HG03575 (cell line): ENCODE measurements around the gene CD86.

Experiments
- ATAC-seq: cut with Tn5 transposase; IDR thresholded peaks from one replicate; pipeline ENCODE4 v1.9.1; 2021; ENCODE audit not compliant: unreplicated experiment, insufficient number of reproducible peaks, low FRiP score; ENCODE audit errors: extremely low read depth

The CD86 gene

DNA sequence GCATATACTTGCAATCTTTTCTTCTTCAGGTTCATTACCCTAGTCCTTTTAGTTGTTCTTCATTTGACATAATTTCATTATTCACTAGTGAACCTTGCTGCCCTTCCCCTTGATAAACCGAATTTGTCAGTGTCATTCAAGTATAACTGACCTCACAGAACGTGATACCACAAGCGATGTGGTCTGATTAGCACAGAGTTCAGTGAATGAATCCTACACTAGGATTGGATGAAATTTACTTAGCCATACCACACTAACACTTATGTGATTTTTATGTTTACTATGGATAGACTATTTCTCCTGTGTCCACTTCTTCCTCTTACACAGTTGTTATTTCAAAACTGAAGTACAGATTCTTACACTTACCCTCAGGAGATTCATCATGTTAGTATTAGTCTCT is 27.2 kb downstream of the CD86 start:
- no peak for ATAC-seq

GRCh38 chr3:122084799-122085198 is 29.6 kb downstream of the CD86 start:
- no peak for ATAC-seq

DNA sequence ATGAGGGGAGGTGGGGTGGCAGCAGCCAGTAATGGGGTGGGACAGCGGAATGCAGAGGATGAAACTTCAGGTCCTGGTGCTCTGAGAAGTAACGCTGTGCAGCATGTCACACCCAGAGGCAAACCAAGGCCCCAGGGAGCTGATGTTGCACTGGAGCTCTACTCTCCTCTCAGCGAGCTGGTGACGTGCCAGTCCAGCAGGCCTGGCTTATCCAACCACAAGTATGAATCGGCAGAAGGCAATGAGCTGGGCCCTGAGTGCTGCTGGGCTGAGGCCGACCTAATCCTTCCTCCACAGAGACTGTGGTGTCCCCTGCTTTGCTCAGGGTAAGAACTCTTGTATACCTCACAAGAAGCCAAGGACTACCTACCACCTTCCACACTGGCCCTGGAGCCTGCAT is 30.5 kb downstream of the CD86 start:
- no peak for ATAC-seq

GRCh38 chr3:122088531-122088930 is 33.4 kb downstream of the CD86 start:
- no peak for ATAC-seq

DNA sequence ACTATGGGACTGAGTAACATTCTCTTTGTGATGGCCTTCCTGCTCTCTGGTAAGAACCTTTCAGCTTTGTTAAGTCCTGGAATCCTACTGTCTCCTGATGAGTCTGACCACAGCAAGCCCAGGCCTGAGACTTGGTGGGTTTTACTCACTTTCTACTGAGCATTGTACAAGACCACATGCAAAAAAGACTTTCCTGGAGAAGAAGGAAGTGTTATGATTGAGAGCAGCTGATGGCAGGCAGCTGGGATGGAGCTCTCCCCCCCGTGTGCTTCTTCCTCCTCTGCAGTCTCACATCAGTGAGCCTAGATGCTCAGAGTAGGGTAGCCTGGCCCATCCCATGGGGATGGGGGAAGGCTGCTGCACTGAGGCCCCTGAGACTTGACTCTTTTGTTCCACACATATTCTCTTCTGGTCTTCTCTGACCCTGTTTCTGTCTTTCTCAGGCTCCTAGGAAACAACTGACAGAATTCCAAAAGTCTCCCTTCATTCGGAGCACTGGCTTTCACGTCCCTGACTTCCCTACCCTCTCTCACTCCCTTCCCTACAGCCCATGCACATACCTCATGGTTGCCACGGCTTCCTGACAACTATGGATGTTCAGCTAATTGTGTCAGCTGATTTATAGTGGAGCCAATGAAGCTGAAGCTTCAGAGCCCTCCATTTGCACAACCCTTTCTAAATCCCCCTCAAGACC is 36.6 kb downstream of the CD86 start:
- no peak for ATAC-seq

- ATAC-seq, result no peak
Observed at GRCh38 chr3:122092460-122093165, 37.5 kb downstream of the CD86 start.

- ATAC-seq, result no peak
Observed at GRCh38 chr3:122094125-122094524, 39.0 kb downstream of the CD86 start.

GRCh38 chr3:122094693-122095092 is 39.5 kb downstream of the CD86 start:
- no peak for ATAC-seq

- ATAC-seq, result no peak
Observed at GRCh38 chr3:122097141-122097540, 42.0 kb downstream of the CD86 start.

DNA sequence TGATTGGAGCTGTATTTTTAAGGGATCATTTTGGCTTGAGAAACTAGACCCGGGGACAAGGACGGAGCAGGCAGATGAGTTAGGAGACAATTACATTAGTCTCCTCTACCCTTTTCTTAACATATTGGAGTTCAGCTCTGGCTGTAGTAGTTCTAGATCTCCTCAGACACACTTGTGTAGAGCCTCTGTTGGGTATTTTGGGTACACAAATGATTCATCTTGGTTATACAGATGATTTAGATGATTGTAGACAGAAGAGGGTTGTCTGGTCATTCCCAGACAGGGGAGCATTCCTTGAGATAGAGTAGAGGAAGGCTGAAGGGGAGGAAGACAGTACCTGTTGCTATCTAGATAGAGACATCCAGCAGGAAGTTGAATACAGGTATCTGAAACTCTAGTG is 43.4 kb downstream of the CD86 start:
- no peak for ATAC-seq

- no peak for ATAC-seq
Observed at GRCh38 chr3:122099255-122099654, 44.1 kb downstream of the CD86 start.

GRCh38 chr3:122100083-122100482 is 44.9 kb downstream of the CD86 start:
- no peak for ATAC-seq

DNA sequence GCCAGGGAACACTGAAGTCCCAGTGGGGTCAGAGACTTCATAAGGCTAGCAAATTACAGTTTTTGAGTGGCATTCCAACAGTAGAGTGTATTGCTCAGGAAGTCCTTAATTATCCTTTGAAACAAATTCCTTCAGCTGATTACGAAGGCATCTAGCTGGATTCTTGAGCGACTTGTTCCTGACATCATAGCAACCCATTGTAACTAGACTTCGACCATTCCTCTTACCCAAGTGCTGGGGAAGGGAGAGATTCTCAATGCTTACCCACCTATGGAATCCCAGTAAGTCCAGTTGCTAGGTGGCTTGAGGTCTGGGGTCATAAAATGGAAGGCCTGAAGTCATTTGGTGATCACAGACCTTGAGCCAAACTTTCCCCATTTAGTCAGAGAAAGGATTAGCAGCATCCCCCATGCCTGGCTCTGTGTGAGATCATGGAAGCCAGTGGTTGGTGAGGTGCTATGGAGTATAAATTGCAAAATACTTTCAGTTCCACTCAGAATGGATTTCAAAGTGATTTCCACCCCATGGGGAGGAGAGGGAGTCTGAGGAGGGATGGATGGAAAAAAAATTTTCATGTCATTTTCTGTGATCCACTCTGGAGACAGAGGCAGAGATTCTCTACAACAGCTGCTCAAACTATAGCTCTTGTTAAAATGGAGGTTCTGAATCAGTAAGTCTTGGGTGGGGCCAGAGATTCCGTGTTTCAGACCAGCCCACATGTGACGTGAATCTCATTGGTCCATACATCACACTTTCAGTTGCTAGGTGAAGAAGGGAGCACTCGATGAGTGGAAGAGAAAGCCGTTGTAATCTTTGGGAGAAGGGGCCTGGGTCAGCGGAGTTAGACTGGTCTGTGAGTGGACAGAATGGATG is 45.7 kb downstream of the CD86 start:
- ATAC-seq, result no peak

GRCh38 chr3:122101646-122102045 is 46.5 kb downstream of the CD86 start:
- no peak for ATAC-seq

- ATAC-seq, result no peak
Observed at GRCh38 chr3:122102191-122102935, 47.2 kb downstream of the CD86 start.

- no peak for ATAC-seq
Observed at GRCh38 chr3:122103821-122104514, 48.8 kb downstream of the CD86 start.

GRCh38 chr3:122104515-122105194 is 49.5 kb downstream of the CD86 start:
- no peak for ATAC-seq

- ATAC-seq, result no peak
Observed at GRCh38 chr3:122105626-122106025, 50.5 kb downstream of the CD86 start.
